HG03469 (cell line): ENCODE results near the gene IZUMO1.
A peak's percentile ranks its signal among the peaks of the same experiment; 100 is the strongest.
"Not testable (repeated sequence)": the region's sequence is repeated elsewhere in the genome, so short reads cannot be mapped to it uniquely, and the experiment has no call there.

Experiments used
- ATAC-seq: cut with Tn5 transposase; IDR thresholded peaks from one replicate; pipeline ENCODE4 v1.9.1; 2021; ENCODE audit warnings: mild to moderate bottlenecking, moderate library complexity, moderate number of reproducible peaks; ENCODE audit not compliant: unreplicated experiment

Gene IZUMO1

DNA sequence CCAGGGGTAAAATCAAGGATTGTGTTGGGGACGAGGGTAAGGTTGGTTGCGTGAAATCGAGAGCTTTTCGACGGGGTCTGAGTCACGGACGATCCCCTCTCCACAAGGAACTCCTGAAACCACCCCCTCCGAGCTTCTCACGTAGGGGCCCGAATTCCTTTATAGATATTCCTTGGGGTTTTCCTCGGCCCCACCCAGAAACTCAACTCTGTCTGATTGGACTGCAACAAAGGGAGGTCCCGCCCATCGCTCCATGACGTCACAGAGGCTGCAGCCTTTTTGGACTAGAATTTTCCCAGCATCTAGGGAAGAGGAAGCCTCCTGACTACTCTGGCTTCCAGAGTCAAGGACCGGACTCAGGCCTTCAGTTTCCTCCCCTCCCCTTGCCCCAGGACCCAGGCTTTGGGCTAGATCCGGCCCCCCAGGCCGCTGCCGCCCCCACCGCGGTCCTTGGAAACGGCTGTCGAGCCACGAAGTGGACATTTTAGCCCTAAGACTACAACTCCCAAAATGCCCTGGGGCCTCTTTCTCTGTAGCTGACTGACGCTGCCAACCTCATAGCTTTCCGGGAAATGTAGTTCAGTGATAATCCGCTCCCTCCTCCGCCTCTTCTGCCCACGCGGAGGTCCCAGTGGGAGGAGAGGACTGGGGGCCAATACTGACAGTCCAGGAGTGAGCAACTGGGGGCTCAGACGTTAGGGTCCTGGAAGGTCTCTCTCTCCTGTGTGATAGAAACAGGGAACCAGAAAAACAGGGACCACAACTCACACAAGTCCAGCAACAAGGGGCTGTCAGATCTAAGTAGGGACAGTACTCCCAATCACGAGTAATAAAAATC, at the start of gene IZUMO1:
Gene IZUMO1 (minus strand): TSS at position 172 of the 838 bp plus-strand sequence. CDS start 1,050 bp downstream, outside the sequence.
- ATAC-seq, result no peak

GRCh38 chr19:48795685-48796070, 49.0 kb upstream of the IZUMO1 start:
- no peak for ATAC-seq

GRCh38 chr19:48795055-48795684, 48.5 kb upstream of the IZUMO1 start:
- ATAC-seq, result peak; percentile 57

DNA sequence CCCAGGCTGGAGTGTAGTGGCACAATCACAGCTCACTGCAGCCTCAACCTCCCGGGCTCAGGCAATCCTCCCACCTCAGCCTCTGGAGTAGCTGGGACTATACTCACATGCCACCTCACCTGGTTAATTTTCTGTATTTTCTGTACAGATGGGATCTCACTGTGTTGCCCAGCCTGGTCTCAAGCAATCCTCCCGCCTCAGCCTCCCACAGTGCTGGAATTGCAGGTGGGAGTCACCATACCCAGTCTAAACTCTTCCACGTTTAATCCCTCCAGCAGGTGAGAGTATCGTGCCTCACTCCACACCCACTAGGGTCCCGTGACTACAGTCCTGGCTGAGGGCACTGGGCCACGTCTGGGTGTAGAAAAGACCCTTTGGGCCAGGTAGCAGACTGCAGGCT, 47.6 kb upstream of the IZUMO1 start:
- no peak for ATAC-seq

GRCh38 chr19:48793271-48793670, 46.6 kb upstream of the IZUMO1 start:
- ATAC-seq, result no peak

- not testable (repeated sequence) for ATAC-seq
These were observed 40.6 kb upstream of the IZUMO1 start for GRCh38 chr19:48787331-48787730.

DNA sequence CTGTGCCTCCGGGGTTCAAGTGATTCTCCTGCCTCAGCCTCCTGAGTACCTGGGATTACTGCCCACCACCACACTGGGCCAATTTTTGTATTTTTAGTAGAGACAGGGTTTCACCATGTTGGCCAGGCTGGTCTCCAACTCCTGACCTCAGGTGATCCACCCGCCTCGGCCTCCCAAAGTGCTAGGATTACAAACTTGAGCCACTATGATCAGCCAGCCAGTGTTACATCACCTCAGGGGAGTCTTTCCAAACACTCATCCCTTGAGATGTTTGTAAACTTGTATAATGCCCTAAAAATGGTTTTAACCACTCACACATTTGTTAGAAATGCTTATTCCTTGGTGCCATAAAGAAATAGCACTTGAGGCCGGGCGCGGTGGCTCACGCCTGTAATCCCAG, 39.7 kb upstream of the IZUMO1 start:
- not testable (repeated sequence) for ATAC-seq

DNA sequence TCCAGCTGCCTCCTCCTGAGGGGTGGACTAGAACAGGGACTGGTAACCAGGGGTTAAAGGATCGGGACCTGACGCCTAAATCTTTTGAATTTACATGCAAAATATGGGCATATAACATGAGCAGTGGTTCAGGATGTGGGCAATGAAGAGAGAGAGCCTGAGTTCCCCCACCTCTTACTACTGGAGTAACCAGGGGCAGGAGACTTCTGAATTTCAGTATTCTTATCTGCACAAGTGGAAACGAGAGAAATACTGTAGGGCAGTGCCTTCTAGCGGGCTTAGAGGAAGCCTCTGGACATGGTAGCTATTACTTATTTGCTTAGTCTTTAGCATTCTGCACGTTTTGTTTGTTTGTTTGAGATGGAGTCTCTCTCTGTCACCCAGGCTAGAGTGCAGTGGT, 37.8 kb upstream of the IZUMO1 start:
- no peak for ATAC-seq

DNA sequence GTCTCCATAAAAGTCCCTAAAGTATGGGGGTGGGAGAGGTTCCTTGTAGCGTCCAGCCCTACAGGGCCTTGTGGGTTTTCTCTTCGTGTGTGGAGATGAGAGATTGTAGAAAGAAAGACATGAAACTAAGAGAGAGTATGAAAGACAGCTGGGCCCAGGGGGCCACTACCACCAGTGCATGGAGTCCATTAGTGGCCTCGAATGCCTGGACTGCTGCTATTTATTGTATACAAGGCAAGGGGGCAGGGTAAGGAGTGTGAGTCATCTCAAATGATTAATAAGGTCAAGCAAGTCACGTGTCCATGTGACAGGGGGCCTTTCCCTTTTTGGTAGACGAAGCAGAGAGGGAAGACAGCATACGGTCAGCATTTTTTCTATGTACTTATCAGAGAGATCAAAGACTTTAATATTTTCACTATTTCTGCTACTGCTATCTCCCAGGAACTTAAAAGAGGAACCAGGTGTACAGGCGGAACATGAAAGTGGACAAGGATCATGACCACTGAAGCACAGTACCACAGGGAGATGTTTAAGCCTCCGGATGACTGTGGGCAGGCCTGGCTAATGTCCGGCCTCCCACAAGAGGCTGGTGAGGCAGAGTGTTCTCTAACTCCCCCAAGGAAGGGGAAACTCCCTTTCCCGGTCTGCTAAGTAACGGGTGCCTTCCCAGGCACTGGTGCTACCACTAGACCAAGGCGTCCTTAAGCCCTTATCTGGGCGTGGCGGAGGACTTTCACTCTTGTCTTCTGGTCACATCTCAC, 34.1 kb upstream of the IZUMO1 start:
- no peak for ATAC-seq

GRCh38 chr19:48779636-48780035, 32.9 kb upstream of the IZUMO1 start:
- no peak for ATAC-seq

DNA sequence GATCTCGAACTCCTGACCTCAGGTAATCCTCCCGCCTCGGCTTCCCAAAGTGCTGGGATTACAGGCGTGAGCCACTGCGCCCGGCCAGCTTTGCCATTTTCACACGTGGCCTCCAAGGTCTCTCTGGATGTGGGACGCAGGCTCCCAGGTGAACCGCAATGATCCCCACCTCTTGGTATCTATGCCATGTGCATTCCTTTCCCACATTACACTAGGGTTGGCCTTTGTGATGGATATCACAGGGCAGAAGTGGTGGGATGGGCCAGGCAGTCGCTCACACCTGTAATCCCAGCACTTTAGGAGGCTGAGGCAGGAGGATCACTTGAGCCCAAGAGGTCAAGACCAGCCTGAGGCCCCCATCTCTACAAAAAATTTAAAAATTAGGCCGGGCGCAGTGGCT, 31.0 kb upstream of the IZUMO1 start:
- no peak for ATAC-seq

- ATAC-seq, result no peak
These were observed 30.4 kb upstream of the IZUMO1 start for GRCh38 chr19:48777139-48777538.

DNA sequence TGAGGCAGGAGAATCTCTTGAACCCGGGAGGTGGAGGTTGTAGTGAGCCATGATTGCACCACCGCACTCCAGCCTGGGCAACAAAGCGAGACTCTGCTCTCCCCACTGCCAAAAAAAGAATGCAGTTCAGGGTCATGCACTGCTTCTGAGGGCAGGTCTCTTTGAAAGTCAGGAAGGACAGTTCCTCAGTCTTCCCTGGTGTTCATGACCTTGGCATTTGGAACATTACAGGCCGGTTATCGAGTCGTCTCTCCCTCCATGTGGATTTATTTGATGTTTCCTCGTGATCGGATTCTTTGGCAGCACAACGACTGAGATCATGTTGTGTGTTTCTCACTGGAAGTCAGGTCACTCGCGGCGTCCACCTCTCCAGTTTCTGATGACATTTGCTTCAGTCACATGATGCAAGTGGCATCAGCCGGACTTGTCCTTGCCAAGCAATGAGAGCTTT, 25.8 kb upstream of the IZUMO1 start:
- no peak for ATAC-seq

GRCh38 chr19:48770734-48771472, 24.2 kb upstream of the IZUMO1 start:
- no peak for ATAC-seq

- no peak for ATAC-seq
These were observed 23.6 kb upstream of the IZUMO1 start for GRCh38 chr19:48770266-48770665.

- ATAC-seq, result no peak
These were observed 22.4 kb upstream of the IZUMO1 start for GRCh38 chr19:48768994-48769713.

DNA sequence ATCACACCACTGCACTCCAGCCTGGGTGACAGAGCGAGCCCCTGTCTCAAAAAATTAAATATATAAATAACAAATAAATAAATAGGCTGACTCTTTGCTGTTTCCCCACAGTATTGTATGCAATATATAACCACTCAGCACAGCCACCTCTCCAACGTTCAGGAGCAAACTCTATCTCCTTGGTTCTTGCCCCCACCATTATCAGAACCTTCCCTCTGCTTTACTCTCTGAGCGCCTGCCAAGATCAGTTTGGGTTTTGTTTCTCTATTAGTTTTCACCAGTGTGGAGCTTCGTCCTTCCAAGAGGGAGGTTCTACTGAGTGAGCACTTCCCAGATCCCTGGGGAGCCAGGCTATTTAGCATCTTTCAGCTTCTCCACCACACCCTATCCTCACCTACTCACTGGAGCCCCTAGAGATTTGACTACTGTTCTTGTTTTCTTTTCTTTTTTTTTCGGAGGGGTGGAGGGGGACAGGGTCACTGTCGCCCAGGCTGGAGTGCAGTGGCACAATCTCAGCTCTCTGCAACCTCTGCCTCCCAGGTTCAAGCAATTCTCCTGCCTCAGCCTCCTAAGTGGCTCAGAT, 21.6 kb upstream of the IZUMO1 start:
- ATAC-seq, result not testable (repeated sequence)

- not testable (repeated sequence) for ATAC-seq
These were observed 19.1 kb upstream of the IZUMO1 start for GRCh38 chr19:48765816-48766215.

GRCh38 chr19:48760504-48761205, 13.9 kb upstream of the IZUMO1 start:
- ATAC-seq, result no peak
